ENCODE results near the gene RPL31.

The RPL31 gene

GRCh38 chr2:101001691-101002561 is at the start of gene RPL31:
TSS of gene RPL31 (plus strand) at chr2:101002289. CDS start at chr2:101002702, 413 bp downstream.
- peak; percentile 84 for DNase-seq

- no peak for DNase-seq
These were observed 49.6 kb upstream of the RPL31 start for GRCh38 chr2:100952512-100952911.

DNA sequence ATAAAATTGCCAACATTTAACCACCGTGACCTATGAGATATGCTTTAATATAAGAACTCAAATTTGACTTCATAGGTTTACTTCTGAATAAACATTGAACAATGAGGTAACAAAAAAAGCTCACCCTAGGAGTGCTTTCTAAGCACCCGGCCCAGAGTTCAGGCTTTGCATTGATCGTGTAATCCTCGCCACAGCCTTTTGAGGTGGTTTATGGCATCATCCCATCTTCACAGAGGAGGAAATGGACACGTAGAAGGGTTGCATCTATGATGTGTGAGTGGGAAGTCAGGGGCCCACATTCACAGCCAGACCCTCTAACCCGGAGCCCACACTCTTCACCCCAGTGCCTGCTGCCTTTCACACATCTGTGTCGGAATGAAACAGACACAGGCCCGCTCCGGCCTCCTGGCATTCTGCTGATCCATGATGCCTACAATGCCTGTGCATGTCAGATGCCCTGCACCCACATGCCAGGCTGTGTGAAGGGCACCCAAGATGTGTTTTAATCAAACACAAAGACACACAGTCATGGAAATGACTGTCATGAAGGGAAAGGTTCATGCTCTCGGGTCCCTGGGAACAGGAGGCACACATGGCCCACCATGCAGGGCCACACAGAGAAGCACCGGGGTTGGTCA is 48.6 kb upstream of the RPL31 start:
- DNase-seq, result no peak

GRCh38 chr2:100954044-100954420 is 48.1 kb upstream of the RPL31 start:
- no peak for DNase-seq

GRCh38 chr2:100955226-100955625 is 46.9 kb upstream of the RPL31 start:
- no peak for DNase-seq

DNA sequence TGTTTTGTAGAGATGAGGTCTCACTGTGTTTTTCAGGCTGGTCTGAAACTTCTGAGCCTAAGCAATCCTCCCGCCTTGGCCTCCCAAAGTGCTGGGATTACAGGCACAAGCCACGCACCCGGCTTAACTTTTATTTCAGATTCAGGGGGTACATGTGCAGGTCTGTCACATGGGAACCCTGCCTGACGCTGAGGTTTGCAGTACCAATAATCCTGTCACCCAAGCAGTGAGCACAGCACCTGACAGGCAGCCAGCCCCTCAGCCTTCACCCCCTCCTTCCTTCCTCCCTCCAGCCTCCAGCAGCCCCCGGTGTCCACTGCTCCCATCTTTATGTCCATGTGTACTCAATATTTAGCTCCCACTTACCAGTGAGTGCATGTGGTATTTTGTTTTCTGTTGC is 46.0 kb upstream of the RPL31 start:
- no peak for DNase-seq

DNA sequence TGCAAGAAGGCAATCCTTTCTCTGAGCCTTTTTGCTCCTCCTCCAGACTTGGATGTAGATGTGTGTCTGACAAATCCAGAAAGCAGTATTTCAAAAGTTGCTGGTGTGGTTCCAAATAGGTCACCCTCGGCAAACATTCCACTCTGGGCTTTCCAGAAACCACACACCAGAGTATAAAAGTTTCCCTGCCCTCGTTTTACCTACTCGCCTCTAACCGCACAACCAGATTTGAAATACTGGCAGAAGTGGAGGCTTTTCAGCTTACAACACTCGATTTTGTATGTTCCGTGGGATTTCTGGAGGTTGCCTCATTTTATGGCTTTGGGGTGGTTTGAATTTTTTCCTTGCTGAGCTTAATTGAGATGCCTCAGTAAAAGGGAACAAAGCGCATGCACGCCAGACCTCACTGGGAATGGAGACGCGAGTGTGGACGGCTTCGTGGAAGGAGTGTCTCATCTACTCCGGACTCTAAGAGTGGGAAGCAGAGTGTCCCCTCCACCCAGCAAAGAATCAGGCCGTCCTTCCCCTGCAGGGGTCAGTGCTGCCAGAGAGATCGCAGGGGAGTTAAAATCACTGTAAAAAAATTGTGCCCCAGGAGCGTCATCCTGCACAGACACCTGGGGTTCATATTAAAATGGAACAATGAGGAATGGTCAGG is 44.0 kb upstream of the RPL31 start:
- DNase-seq, result no peak

- no peak for DNase-seq
These were observed 42.7 kb upstream of the RPL31 start for GRCh38 chr2:100959225-100959880.

- no peak for DNase-seq
These were observed 41.4 kb upstream of the RPL31 start for GRCh38 chr2:100960688-100961087.

DNA sequence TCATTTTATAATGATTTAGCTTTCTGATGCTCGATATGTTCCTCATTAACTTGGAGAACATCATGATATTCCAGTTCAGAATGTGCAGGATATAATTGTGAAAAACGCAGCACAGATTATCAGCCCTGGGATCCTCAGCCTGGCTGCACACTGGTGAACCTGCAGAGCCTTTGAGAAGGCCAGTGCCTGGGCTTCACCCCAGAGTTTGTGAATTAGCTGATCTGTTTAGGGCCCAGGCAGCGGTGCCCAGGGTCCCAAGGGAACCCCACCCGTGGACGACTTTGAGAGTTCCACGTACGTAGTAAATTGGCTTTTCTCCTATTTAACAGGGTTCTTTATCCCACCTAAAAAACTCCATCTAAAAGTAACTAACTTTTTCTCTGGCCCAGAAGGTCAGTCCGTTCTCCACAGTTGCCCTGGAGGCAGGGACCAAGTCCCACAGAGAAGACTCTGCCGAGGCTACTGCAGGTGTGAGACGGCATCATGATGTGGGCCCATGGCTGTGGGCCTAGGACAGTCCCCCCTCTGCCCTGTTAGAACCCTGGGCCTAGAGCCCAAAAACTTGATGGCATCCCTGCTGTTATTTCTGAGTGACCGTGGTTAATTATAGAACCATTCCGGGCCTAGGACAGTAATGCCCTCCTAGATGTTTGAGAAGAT is 39.6 kb upstream of the RPL31 start:
- no peak for DNase-seq

GRCh38 chr2:100963026-100963375 is 39.1 kb upstream of the RPL31 start:
- no peak for DNase-seq

DNA sequence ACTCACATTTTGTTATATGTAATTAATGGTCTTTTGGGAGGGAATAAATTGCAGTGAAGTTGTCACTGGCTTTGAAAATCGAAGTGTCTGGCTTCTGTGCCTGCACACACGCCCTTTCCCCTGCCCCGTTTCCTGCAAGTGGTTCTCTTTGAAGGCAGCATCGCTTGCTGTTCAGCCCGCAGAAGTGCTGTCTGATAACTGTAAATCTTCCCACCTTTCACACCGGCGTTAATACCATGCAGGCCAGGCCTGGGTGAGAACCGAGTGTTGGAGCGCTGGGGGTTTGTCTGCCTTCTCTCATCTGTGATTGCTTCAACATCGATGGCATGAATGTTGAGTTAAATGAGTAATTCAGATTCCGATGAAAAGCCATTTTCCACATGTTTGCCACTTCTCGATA is 37.9 kb upstream of the RPL31 start:
- DNase-seq, result no peak

GRCh38 chr2:100964681-100965169 is 37.4 kb upstream of the RPL31 start:
- no peak for DNase-seq

GRCh38 chr2:100965596-100965995 is 36.5 kb upstream of the RPL31 start:
- DNase-seq, result no peak

DNA sequence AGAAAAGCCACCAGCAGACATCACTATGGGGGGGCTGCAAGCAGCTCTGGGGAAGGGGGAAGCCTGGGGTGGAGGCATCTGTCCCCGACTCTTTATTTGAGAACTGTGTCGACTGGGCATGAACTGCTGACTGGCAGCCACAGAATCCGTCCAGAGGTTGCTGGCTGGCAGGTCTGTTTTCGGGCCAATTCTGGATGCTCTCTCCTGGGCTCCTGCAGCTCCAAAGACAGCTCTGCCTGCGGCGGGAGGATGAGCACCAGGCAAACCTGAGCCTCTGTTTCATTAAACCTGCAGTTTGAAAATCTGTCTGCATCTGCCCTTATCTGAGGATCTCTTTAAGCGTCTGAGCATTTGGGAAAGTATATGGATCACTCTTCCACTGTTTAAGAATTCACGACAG is 34.4 kb upstream of the RPL31 start:
- DNase-seq, result no peak

DNA sequence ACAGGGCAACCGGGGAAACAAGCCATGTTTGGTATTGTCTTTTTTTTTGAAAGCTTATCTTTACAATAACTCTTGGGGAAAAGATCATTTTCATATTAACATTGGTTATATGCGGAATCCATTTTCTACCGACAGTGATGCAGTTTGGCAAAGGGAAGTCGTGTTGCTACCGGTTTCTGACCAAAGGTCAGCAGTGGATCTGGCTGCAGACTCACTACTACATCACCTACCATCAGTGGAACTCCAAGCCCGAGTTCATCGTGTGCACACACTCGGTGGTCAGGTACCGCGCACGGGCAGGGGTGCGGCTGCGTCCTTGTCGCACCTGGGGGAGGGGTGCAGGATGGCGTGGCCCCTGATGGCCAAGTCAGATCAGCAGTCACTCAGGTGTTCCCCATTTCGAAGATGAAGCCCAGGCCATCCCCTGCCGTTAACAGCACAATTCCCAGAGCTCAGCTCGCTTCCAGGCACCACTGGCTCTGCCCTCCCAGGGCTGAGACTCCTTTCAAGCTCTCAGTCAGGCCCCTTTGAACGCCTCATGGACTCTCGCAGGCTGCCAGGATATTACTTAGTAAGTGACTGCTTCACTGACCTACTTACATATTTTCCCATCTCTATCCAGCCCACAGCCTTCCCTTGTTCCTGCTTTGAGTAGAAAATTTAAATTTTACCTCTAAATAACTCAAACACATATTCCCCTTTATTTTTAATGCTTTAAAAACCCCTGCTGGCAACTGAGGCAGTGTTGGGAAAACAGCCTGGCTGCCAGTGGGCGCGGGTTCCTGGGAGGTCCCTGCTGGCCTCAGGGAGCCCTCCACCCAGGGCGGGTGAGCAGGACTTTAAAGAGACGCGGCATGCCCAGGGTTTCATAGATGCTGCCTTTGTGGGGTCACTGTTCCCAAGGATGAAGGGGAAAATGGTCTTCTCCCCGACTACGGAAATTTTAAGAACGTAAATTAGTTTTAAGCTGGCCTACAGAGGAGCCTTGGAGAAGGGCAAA is 33.6 kb upstream of the RPL31 start:
- DNase-seq, result no peak

GRCh38 chr2:100969998-100970397 is 32.1 kb upstream of the RPL31 start:
- no peak for DNase-seq

- DNase-seq, result no peak
These were observed 30.9 kb upstream of the RPL31 start for GRCh38 chr2:100971221-100971620.

GRCh38 chr2:100972452-100972851 is 29.6 kb upstream of the RPL31 start:
- DNase-seq, result no peak

- no peak for DNase-seq
These were observed 27.2 kb upstream of the RPL31 start for GRCh38 chr2:100974712-100975520.

- DNase-seq, result no peak
These were observed 26.6 kb upstream of the RPL31 start for GRCh38 chr2:100975521-100975785.

All from NCI-H1694 treated with DMSO at 0.1 percent for 48 hours (cell line).